Measurements from ENCODE around the gene DAP. TPM values are rescaled to one million over a fixed set of nuclear protein-coding genes. Genes with fewer than 3 reads are reported as not detected.
"Not testable (repeated sequence)": the region's sequence is repeated elsewhere in the genome, so short reads cannot be mapped to it uniquely, and the experiment has no call there.

DAP gene
- total RNA-seq, 1 donor from 2014 or later: 62.6 TPM

GRCh38 chr5:10673407-10673806, 87.6 kb downstream of the DAP start:
- Mint-ChIP-seq H3K4me3 (no peak overlapping the region), H3K27ac (no peak overlapping the region), H3K4me1 (ENCODE audit: low read depth) (no peaks in the 10 kb centered on the region), H3K27me3 (ENCODE audit: insufficient read depth) (peaks cover 5% of the 10 kb centered on the region), H3K36me3 (ENCODE audit: low read depth) (peaks cover 16% of the 10 kb centered on the region), H3K9me3 (no peaks in the 10 kb centered on the region)
- no peak for DNase-seq (ENCODE audit: low spot score)
- intact Hi-C loops (cut with micrococcal nuclease): no loop called here

DNA sequence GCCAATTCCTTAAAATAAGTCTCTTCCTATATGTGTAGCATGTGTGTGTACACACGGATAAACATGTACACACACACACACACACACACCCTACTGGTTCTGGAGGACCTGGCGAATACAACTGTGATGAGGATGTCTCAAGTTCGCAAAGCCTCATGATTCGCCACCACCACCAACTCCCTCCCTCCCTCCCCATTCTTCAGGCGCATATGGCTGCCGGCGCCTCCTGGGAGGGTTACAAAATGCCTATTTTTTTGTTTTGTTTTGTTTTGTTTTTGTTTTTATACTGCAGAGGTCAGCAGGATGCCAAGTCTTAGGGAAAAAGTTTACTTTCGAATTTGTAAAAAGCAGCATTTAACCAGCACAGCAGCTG, 88.0 kb downstream of the DAP start:
- intact Hi-C loops (cut with micrococcal nuclease): no loop called here
- Mint-ChIP-seq H3K9me3 (no peaks in the 10 kb centered on the region), H3K27ac (no peak overlapping the region), H3K27me3 (ENCODE audit: insufficient read depth) (peaks cover 5% of the 10 kb centered on the region), H3K36me3 (ENCODE audit: low read depth) (peaks cover 16% of the 10 kb centered on the region), H3K4me1 (ENCODE audit: low read depth) (no peaks in the 10 kb centered on the region), H3K4me3 (no peak overlapping the region)
- DNase-seq (ENCODE audit: low spot score): no peak

DNA sequence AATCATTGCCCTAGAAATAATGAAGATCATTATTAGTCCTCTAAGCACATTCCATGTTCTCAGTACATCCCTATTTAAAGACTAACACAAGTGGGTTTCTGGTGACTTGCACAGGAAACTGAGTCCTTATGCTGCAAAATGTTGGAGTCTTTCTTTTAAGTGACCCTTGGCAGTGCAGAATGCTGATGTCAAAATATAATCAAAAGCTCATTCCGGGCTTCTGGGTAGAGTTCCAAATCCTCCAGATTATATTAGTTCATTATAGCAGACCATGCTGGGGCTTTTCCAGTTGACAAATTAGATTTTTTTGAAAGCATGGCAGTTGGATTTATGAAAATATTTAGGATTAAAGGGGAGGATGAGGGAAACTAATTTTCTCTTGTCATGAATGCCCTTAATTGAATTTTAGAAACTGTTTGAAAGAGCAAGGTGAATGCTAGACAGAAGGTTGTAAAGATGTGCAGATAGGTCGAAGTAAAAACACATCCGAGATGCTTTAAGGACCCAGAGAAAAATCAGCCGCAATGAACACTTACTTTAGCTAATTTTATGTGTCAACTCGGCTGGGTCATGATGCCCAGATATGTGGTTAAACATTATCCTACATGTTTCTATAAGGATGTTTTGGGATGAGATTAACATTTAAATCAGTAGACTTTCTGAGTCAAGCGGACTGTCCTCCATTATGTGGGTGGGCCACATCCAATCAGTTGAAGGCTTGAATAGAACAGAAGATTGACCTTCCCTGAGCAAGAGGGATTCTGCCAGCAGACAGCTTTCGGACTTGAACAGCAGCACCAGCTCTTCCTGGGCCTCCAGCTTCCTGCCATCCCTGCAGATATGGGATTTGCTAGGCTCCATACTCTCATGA, 88.7 kb downstream of the DAP start:
- Mint-ChIP-seq H3K27ac (no peak overlapping the region), H3K36me3 (ENCODE audit: low read depth) (peaks cover 10% of the 10 kb centered on the region), H3K4me3 (no peak overlapping the region), H3K27me3 (ENCODE audit: insufficient read depth) (peaks cover 5% of the 10 kb centered on the region), H3K9me3 (no peaks in the 10 kb centered on the region), H3K4me1 (ENCODE audit: low read depth) (no peaks in the 10 kb centered on the region)
- DNase-seq (ENCODE audit: low spot score): no peak
- intact Hi-C loops (cut with micrococcal nuclease): no loop called here

GRCh38 chr5:10671041-10672008, 89.7 kb downstream of the DAP start:
- Mint-ChIP-seq H3K36me3 (ENCODE audit: low read depth) (no peaks in the 10 kb centered on the region), H3K9me3 (no peaks in the 10 kb centered on the region), H3K4me3 (no peak overlapping the region), H3K4me1 (ENCODE audit: low read depth) (no peaks in the 10 kb centered on the region), H3K27ac (no peak overlapping the region), H3K27me3 (ENCODE audit: insufficient read depth) (peaks cover 5% of the 10 kb centered on the region)
- intact Hi-C loops (cut with micrococcal nuclease): no loop called here
- no peak for DNase-seq (ENCODE audit: low spot score)

- no peaks in the 10 kb centered on the region for H3K36me3 Mint-ChIP-seq (ENCODE audit: low read depth)
- H3K27ac Mint-ChIP-seq: no peak overlapping the region
- intact Hi-C loops (cut with micrococcal nuclease): no loop called here
These were observed 91.1 kb downstream of the DAP start for GRCh38 chr5:10669983-10670382.

GRCh38 chr5:10668697-10669096, 92.3 kb downstream of the DAP start:
- Mint-ChIP-seq H3K27me3 (ENCODE audit: insufficient read depth) (peaks cover 5% of the 10 kb centered on the region), H3K27ac (no peak overlapping the region), H3K36me3 (ENCODE audit: low read depth) (no peaks in the 10 kb centered on the region), H3K4me3 (no peak overlapping the region), H3K4me1 (ENCODE audit: low read depth) (no peaks in the 10 kb centered on the region), H3K9me3 (no peaks in the 10 kb centered on the region)
- DNase-seq (ENCODE audit: low spot score): no peak
- intact Hi-C loops (cut with micrococcal nuclease): no loop called here

More at GRCh38 chr5:10669983-10670382, 91.1 kb downstream of the DAP start:
- Mint-ChIP-seq H3K9me3 (no peaks in the 10 kb centered on the region), H3K4me3 (no peak overlapping the region), H3K27me3 (ENCODE audit: insufficient read depth) (peaks cover 5% of the 10 kb centered on the region), H3K4me1 (ENCODE audit: low read depth) (no peaks in the 10 kb centered on the region)
- DNase-seq (ENCODE audit: low spot score): no peak

GRCh38 chr5:10667431-10668057, 93.5 kb downstream of the DAP start:
- Mint-ChIP-seq H3K27ac (no peak overlapping the region), H3K4me3 (no peak overlapping the region), H3K36me3 (ENCODE audit: low read depth) (no peaks in the 10 kb centered on the region), H3K4me1 (ENCODE audit: low read depth) (no peaks in the 10 kb centered on the region), H3K9me3 (no peaks in the 10 kb centered on the region), H3K27me3 (ENCODE audit: insufficient read depth) (peaks cover 5% of the 10 kb centered on the region)
- intact Hi-C loops (cut with micrococcal nuclease): no loop called here
- DNase-seq (ENCODE audit: low spot score): no peak

- no peak overlapping the region for H3K27ac Mint-ChIP-seq
- no peak overlapping the region for H3K4me3 Mint-ChIP-seq
- no peaks in the 10 kb centered on the region for H3K36me3 Mint-ChIP-seq (ENCODE audit: low read depth)
- no peak for DNase-seq (ENCODE audit: low spot score)
- intact Hi-C loops (cut with micrococcal nuclease): no loop called here
- no peaks in the 10 kb centered on the region for H3K4me1 Mint-ChIP-seq (ENCODE audit: low read depth)
- no peaks in the 10 kb centered on the region for H3K9me3 Mint-ChIP-seq
- no peaks in the 10 kb centered on the region for H3K27me3 Mint-ChIP-seq (ENCODE audit: insufficient read depth)
These were observed 94.3 kb downstream of the DAP start for GRCh38 chr5:10666531-10667299.

- Mint-ChIP-seq H3K36me3 (ENCODE audit: low read depth) (no peaks in the 10 kb centered on the region), H3K4me1 (ENCODE audit: low read depth) (no peaks in the 10 kb centered on the region), H3K4me3 (no peak overlapping the region), H3K9me3 (no peaks in the 10 kb centered on the region), H3K27me3 (ENCODE audit: insufficient read depth) (no peaks in the 10 kb centered on the region), H3K27ac (no peak overlapping the region)
- DNase-seq (ENCODE audit: low spot score): no peak
- intact Hi-C loops (cut with micrococcal nuclease): no loop called here
These were observed 95.2 kb downstream of the DAP start for GRCh38 chr5:10665799-10666198.

GRCh38 chr5:10664180-10664769, 96.8 kb downstream of the DAP start:
- H3K4me3 Mint-ChIP-seq; H3K36me3 Mint-ChIP-seq (ENCODE audit: low read depth); H3K27me3 Mint-ChIP-seq (ENCODE audit: insufficient read depth); H3K4me1 Mint-ChIP-seq (ENCODE audit: low read depth); H3K27ac Mint-ChIP-seq; DNase-seq (ENCODE audit: low spot score); H3K9me3 Mint-ChIP-seq; intact Hi-C loops (cut with micrococcal nuclease): not testable (repeated sequence)

- Mint-ChIP-seq H3K4me1 (ENCODE audit: low read depth) (no peaks in the 10 kb centered on the region), H3K27ac (no peak overlapping the region), H3K36me3 (ENCODE audit: low read depth) (no peaks in the 10 kb centered on the region), H3K4me3 (no peak overlapping the region), H3K27me3 (ENCODE audit: insufficient read depth) (no peaks in the 10 kb centered on the region), H3K9me3 (no peaks in the 10 kb centered on the region)
- intact Hi-C loops (cut with micrococcal nuclease): no loop called here
- DNase-seq (ENCODE audit: low spot score): no peak
These were observed 97.4 kb downstream of the DAP start for GRCh38 chr5:10663489-10664179.

All from activated T-helper 1 cell treated with anti-CD3 and anti-CD28 coated beads, Interleukin-12 subunit alpha, Interleukin-12 subunit beta, Interleukin-2, Interleukin-4 antibody, amounts not matched to agents 30 ng/mL and 10 ng/mL and 1 ng/mL, durations not matched to agents 14 hours and 24 hours and 36 hours (primary cell).